ENCODE data around the gene LRP8. TPM values are rescaled to one million over a fixed set of nuclear protein-coding genes. Genes with fewer than 3 reads are reported as not detected.

The LRP8 gene
- total and polyA plus RNA-seq, 4 donors: 0.15 to 0.75 (median 0.29) TPM

DNA sequence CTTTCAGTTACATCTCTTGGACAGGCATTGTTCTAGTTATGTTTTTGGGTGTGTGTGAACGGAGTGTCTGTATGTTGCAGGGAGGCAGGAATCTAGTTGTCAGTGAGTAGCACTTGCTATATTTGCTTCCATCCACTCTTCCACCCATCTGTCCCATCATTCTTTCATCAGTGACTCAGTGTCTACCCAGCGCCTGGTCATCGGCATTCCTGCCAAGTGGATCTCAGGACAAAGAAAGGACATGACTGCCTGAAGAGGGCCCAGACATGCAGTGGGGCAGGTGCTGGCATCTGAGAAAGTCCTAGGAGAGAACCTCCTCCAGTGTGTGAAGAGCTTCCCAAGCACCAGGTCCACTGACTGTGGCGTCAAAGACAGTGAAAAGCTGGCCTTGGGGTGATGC, 62.3 kb downstream of the LRP8 start:
- Histone ChIP-seq H3K9me3 (ENCODE audit: control insufficient read depth in 4 of 4, low read length in 3 of 4) (no peaks in the 10 kb centered on the region), H3K4me3 (ENCODE audit: low read depth in 1 of 3, low read length in 3 of 3) (no peak overlapping the region), H3K4me1 (ENCODE audit: control insufficient read depth in 4 of 4, insufficient read depth in 4 of 4, low read length in 3 of 4) (no peaks in the 10 kb centered on the region), H3K36me3 (ENCODE audit: control insufficient read depth in 4 of 4, insufficient read depth in 3 of 4, low read depth in 1 of 4, low read length in 3 of 4) (no peaks in the 10 kb centered on the region), H3K27me3 (ENCODE audit: control insufficient read depth in 4 of 4, insufficient read depth in 4 of 4, low read length in 3 of 4) (no peaks in the 10 kb centered on the region), H3K27ac (ENCODE audit: low read depth in 1 of 2, low read length in 2 of 2) (no peak overlapping the region), H3K9ac (ENCODE audit: low read depth in 1 of 2, low read length in 2 of 2) (no peak overlapping the region)
- 98% methylated on average over 4 of the region's 4 CpGs for WGBS
- no peak for DNase-seq (ENCODE audit: low spot score)
- TF ChIP-seq FOXA2 (IDR thresholded peaks at IDR 0.05) (no peak), EGR1 (IDR thresholded peaks at IDR 0.05; ENCODE audit: low read depth in 2 of 2) (no peak)
- TF ChIP-seq, protein P1, sequence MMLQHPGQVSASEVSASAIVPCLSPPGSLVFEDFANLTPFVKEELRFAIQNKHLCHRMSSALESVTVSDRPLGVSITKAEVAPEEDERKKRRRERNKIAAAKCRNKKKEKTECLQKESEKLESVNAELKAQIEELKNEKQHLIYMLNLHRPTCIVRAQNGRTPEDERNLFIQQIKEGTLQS (IDR thresholded peaks at IDR 0.05): no peak
- TF ChIP-seq, protein P2, sequence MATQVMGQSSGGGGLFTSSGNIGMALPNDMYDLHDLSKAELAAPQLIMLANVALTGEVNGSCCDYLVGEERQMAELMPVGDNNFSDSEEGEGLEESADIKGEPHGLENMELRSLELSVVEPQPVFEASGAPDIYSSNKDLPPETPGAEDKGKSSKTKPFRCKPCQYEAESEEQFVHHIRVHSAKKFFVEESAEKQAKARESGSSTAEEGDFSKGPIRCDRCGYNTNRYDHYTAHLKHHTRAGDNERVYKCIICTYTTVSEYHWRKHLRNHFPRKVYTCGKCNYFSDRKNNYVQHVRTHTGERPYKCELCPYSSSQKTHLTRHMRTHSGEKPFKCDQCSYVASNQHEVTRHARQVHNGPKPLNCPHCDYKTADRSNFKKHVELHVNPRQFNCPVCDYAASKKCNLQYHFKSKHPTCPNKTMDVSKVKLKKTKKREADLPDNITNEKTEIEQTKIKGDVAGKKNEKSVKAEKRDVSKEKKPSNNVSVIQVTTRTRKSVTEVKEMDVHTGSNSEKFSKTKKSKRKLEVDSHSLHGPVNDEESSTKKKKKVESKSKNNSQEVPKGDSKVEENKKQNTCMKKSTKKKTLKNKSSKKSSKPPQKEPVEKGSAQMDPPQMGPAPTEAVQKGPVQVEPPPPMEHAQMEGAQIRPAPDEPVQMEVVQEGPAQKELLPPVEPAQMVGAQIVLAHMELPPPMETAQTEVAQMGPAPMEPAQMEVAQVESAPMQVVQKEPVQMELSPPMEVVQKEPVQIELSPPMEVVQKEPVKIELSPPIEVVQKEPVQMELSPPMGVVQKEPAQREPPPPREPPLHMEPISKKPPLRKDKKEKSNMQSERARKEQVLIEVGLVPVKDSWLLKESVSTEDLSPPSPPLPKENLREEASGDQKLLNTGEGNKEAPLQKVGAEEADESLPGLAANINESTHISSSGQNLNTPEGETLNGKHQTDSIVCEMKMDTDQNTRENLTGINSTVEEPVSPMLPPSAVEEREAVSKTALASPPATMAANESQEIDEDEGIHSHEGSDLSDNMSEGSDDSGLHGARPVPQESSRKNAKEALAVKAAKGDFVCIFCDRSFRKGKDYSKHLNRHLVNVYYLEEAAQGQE (IDR thresholded peaks at IDR 0.05): no peak

DNA sequence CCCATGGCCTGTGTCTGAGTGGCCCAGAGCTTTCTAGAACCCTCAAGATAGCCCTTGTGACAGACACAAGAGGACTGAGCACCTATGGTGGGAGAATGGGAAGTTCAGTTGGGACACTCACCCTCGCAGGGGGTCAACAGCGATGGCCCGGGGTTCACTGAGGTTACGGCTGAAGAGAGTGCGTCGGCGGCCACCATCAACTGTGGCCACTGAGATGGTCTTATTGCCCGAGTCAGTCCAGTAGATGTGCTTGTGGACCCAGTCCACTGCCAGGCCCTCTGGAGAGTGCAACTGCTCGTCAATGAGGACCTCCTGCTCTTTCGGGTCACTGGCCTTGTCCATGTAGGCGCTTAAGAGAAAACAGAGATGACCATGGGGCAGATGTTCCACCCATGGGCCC, 63.8 kb downstream of the LRP8 start:
- Histone ChIP-seq H3K36me3 (ENCODE audit: control insufficient read depth in 4 of 4, insufficient read depth in 3 of 4, low read depth in 1 of 4, low read length in 3 of 4) (no peaks in the 10 kb centered on the region), H3K9ac (ENCODE audit: low read depth in 1 of 2, low read length in 2 of 2) (no peak overlapping the region), H3K9me3 (ENCODE audit: control insufficient read depth in 4 of 4, low read length in 3 of 4) (no peaks in the 10 kb centered on the region), H3K4me1 (ENCODE audit: control insufficient read depth in 4 of 4, insufficient read depth in 4 of 4, low read length in 3 of 4) (no peaks in the 10 kb centered on the region), H3K27ac (ENCODE audit: low read depth in 1 of 2, low read length in 2 of 2) (no peak overlapping the region), H3K27me3 (ENCODE audit: control insufficient read depth in 4 of 4, insufficient read depth in 4 of 4, low read length in 3 of 4) (no peaks in the 10 kb centered on the region), H3K4me3 (ENCODE audit: low read depth in 1 of 3, low read length in 3 of 3) (no peak overlapping the region)
- 95% methylated on average over 11 of the region's 11 CpGs for WGBS
- TF ChIP-seq TAF1 (conservative IDR thresholded peaks at IDR 0.05) (no peak), FOXA2 (IDR thresholded peaks at IDR 0.05) (no peak), GABPA (IDR thresholded peaks at IDR 0.05 in 1 of 2, conservative IDR thresholded peaks at IDR 0.05 in 1 of 2) (no peak)
- TF ChIP-seq, protein P2 (IDR thresholded peaks at IDR 0.05): no peak
- no peak for DNase-seq (ENCODE audit: low spot score)

DNA sequence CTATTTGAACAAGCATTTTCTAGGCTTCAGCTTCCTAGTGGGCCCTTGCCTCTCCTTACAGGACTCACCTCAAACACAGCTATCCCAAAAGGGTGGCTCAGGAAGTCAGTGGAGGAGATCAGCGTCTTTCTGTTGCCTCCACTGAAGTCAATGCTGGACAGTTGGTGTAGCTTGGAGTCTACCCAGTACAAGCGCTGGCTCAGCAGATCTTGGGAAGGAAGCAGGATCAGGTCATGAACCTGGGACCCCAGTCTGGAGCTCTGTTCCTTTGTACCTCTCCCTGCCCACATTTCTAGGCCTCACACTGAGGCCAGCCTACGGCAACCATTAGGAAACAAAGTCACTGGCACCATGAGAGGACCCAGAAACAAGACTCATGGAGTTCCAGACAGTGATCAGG, 65.9 kb downstream of the LRP8 start:
- no peak for DNase-seq (ENCODE audit: low spot score)
- TF ChIP-seq GABPA (IDR thresholded peaks at IDR 0.05 in 1 of 2, conservative IDR thresholded peaks at IDR 0.05 in 1 of 2) (no peak), JUND (IDR thresholded peaks at IDR 0.05) (no peak)
- TF ChIP-seq, protein P2 (IDR thresholded peaks at IDR 0.05): no peak
- H3K27ac ChIP-seq (ENCODE audit: low read depth in 1 of 2, low read length in 2 of 2): no peak overlapping the region
- H3K4me3 ChIP-seq (ENCODE audit: low read depth in 1 of 3, low read length in 3 of 3): no peak overlapping the region
- 92% methylated on average over 3 of the region's 3 CpGs for WGBS
- no peaks in the 10 kb centered on the region for H3K36me3 ChIP-seq (ENCODE audit: control insufficient read depth in 4 of 4, insufficient read depth in 3 of 4, low read depth in 1 of 4, low read length in 3 of 4)
- H3K4me1 ChIP-seq (ENCODE audit: control insufficient read depth in 4 of 4, insufficient read depth in 4 of 4, low read length in 3 of 4): no peaks in the 10 kb centered on the region
- peaks cover 0 to 2% (median 0%) of the 10 kb centered on the region in 4 donors for H3K27me3 ChIP-seq (ENCODE audit: control insufficient read depth in 4 of 4, insufficient read depth in 4 of 4, low read length in 3 of 4)
- H3K9ac ChIP-seq (ENCODE audit: low read depth in 1 of 2, low read length in 2 of 2): no peak overlapping the region
- H3K9me3 ChIP-seq (ENCODE audit: control insufficient read depth in 4 of 4, low read length in 3 of 4): no peaks in the 10 kb centered on the region
